ENCODE results near the gene OPN3.

DNA sequence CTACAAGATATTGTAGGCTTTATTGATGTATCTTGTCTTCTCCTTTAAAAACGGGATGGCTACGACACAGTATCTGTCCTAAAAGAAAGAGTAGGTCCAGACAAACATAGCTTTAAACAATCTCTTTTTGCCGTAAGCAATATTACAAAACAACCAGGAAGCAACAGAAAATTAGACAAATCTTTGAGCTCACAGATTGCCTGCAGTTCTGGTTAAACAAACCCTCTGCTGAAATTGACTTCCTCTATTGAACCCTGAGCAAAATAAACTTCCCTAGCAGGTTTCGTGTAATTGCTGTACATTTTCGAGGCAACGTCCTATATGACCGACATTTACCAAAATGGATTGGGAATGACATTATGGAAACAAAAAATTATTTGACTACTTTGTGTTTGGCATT, 50.6 kb downstream of the OPN3 start:
- TF ChIP-seq EZH2 (IDR thresholded peaks at IDR 0.05; ENCODE audit: borderline replicate concordance, low read depth, low read length, severe bottlenecking), result no peak
- TF ChIP-seq, protein P1, sequence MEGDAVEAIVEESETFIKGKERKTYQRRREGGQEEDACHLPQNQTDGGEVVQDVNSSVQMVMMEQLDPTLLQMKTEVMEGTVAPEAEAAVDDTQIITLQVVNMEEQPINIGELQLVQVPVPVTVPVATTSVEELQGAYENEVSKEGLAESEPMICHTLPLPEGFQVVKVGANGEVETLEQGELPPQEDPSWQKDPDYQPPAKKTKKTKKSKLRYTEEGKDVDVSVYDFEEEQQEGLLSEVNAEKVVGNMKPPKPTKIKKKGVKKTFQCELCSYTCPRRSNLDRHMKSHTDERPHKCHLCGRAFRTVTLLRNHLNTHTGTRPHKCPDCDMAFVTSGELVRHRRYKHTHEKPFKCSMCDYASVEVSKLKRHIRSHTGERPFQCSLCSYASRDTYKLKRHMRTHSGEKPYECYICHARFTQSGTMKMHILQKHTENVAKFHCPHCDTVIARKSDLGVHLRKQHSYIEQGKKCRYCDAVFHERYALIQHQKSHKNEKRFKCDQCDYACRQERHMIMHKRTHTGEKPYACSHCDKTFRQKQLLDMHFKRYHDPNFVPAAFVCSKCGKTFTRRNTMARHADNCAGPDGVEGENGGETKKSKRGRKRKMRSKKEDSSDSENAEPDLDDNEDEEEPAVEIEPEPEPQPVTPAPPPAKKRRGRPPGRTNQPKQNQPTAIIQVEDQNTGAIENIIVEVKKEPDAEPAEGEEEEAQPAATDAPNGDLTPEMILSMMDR (IDR thresholded peaks at IDR 0.05; ENCODE audit: extremely low read depth in 1 of 2, insufficient read depth in 1 of 2, low read depth in 1 of 2, low read length in 2 of 2), result no peak
- TF ChIP-seq POLR2A (IDR thresholded peaks at IDR 0.05; ENCODE audit: low read depth, low read length), result no peak
- no peak for TF ChIP-seq FOS (IDR thresholded peaks at IDR 0.05; ENCODE audit: borderline replicate concordance, insufficient read depth, low read length)
- TF ChIP-seq POLR2AphosphoS5 (IDR thresholded peaks at IDR 0.05; ENCODE audit: insufficient read depth, low read depth, low read length), result no peak
- TF ChIP-seq GATA2 (IDR thresholded peaks at IDR 0.05; ENCODE audit: insufficient read depth, insufficient read length, low read depth, low read length), result no peak
